Subcutaneous adipose tissue (tissue), 4 donors: Measurements from ENCODE around the gene PRKG1. TPM values are rescaled to one million over a fixed set of nuclear protein-coding genes. Genes with fewer than 3 reads are reported as not detected.

Experiments
- total RNA-seq, 4 donors: library from RNA; depleted of rRNA; stranded (reverse); fragments of >200 nt; gene quantifications; one replicate each; pipeline ENCODE4 v1.1.0, GENCODE V29; 2016
- TF ChIP-seq, protein P1 (sequence below): fragments of 450-650 bp; IDR thresholded peaks from one replicate; pipeline ENCODE4 v1.5.1; 2016; ENCODE audit warnings: low read depth, mild to moderate bottlenecking, control low read depth, antibody characterized with exemption, moderate library complexity

PRKG1 gene
- total RNA-seq, 4 donors from 2014 or later = 7.6 to 17.2 (median 10.7) TPM

DNA sequence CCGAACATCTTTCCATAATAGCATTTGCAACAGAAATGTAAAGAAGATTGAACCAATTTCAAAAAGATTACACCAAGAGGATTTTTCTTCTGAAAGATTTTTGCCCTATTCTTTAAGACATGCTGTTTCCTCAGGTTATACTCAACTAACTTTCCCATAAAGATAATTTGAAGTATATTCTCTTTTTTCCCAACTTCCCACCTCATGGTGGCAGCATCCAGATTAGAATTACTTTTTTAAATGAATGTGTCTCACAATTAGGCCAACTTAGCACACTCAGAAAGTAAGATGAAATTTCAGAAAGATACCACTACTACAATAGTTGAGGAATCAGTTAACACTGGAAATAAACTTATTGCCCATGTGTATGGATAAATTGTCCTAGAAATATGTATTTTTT is 803.3 kb downstream of the PRKG1 start:
- TF ChIP-seq, protein P1, sequence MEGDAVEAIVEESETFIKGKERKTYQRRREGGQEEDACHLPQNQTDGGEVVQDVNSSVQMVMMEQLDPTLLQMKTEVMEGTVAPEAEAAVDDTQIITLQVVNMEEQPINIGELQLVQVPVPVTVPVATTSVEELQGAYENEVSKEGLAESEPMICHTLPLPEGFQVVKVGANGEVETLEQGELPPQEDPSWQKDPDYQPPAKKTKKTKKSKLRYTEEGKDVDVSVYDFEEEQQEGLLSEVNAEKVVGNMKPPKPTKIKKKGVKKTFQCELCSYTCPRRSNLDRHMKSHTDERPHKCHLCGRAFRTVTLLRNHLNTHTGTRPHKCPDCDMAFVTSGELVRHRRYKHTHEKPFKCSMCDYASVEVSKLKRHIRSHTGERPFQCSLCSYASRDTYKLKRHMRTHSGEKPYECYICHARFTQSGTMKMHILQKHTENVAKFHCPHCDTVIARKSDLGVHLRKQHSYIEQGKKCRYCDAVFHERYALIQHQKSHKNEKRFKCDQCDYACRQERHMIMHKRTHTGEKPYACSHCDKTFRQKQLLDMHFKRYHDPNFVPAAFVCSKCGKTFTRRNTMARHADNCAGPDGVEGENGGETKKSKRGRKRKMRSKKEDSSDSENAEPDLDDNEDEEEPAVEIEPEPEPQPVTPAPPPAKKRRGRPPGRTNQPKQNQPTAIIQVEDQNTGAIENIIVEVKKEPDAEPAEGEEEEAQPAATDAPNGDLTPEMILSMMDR = no peak

DNA sequence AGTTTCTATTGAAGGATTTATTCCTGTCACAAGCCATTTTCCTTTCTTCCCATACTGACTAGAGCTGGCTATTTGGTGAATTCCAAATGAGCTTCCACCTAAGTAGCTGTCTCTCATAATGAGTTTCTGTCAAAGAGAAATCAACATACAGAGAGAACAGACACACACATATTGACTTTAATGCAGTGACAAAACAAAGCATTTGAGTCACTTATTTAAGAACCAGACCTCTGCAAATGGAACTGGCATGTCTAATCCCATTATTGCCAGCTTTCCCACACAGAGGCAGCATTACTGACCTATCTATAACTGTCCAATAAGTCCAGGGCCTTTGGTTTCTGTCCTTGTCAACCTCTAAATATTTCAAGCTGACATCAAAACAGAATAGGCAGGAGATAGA is 804.4 kb downstream of the PRKG1 start:
- TF ChIP-seq, protein P1 = no peak

DNA sequence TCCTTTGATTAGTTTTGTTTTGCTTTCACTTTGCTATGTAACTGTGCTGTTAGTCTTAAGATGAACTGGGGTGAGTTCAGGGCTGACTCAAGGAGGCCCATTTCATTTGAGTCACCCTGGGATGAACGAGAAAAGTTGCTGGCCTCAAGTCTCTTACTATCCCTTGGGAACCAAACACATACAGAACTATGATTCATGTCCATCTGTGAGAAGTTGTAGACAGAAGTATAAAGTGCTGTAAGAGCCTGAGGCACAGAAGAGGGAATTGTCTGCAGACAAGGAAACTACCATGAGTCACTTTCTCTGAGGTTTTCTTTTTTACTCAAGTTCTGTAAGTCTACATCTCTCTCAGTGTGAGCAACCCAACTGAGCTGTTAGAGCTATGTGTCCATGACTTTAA is 805.0 kb downstream of the PRKG1 start:
- TF ChIP-seq, protein P1 = no peak

DNA sequence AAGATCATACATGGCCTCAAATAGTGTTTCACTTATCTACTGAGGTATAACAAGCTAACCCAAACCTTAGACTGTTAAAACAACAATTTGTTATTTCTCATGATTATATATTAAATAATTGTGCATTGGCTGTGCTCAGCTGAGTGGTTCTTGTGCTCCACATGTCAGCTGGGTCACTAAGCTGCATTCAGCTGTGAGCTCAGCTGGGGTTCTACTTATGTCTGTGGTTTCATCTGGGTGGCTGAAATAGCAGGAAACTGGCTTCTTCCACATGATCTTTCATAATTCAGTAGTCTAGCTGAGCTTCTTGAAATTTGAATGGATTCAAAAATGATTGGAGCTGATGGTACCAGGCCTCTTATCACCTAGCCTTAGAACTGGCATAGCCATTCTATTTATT is 806.9 kb downstream of the PRKG1 start:
- TF ChIP-seq, protein P1 = no peak

DNA sequence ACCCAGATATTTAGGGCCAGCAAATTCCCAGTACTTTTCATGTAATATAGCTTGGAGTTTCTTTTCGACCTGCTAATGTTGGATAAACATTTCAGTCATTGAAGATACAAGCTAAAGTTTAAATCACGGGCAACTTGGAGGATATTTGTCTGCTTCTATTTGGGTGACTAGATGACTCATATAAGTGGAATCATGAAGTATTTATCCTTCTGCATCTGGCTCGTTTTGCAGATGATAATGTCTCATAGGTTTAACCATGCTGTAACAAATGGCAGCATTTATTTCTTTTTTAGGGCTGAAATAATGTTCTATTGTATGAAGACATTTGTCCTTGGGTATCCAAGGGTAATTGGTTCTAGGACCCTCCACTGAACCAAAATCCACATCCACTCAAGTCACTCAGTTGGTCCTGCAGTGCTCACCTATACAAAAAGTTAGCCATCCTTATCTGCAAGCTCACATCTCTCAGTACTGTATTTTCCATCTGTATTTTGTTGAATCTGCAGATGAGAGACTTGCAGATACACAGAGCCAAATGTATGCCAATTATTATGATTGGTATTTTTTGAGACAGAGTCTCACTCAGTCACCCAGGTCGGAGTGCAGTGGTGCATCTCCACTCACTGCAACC is 812.3 kb downstream of the PRKG1 start:
- TF ChIP-seq, protein P1 = no peak

DNA sequence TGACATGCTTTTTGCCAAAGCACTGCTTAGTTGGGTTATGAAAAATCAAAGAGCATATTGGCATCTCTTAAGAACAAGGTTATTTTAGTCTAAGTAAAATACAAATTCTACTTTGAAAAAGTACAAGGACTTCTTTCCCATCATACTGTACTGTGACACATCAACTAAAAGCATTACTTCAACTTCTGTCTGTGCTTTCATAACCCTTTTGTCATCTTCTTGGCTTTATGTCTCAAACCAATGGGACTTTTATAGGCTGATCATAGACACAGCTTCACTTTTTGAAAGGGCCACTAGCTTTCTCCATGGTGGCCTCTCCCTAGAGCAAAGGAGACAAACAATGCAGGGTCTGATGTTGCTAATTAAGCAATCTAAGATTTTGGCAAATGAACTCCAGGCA is 814.0 kb downstream of the PRKG1 start:
- TF ChIP-seq, protein P1 = no peak

DNA sequence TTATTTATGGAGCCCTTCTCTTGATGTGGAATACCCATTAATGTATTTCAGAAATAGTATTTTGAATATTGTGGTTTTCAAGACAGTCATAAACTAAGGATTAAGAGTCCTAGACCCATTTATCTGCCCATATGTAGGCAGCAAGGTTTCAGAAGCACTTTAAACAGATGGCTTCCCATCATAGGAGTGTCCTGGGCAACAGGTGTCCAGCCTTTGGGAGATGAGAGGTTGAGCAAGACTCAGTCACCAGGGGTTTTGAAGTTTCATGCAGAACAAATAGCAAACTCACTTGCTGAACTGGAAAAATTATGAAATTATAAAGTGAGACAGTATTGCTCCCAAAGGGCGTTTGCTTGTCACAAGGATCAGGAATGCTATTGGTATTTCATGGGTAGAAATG is 818.0 kb downstream of the PRKG1 start:
- TF ChIP-seq, protein P1 = no peak
